DMS114 treated with DMSO at 0.1 percent for 48 hours (cell line): Measurements from ENCODE around the gene NRXN3.

Experiments used
- DNase-seq: peaks from one replicate; lab custom pipeline; 2025; ENCODE audit not compliant: unreplicated experiment; lab: John Stamatoyannopoulos, UW

The NRXN3 gene

DNA sequence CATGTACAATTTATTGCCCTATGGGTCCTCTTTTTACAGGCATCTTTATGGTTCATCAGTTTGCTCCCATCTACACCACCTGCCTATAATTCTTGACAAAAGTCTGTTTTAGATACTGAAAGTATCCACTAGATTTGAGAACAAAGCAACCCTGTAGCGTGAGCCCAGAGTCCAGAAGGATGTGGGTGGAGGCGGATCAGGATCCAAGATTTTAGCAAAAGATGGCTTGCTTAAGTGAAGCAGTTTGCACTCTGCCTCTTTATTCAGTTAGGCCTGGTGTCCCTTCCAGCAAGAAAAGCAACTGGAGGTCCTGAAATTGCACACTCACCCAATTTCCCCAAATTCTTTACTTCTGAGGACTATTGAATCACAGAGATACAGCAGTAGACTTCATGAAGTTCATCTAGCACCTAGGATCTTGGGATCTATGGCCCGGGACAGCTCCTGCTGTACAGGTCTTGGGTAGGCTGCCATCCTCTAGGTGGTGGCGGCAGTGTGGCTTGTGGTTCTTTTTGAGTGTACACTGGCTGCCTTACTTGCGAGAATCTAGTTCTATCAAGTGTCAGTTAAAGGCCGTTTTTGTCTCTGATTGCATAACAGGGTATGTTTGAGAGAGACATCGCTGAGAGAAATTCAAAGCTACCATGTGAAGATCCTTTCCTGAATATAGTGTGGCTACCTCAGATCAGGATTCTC is 873.2 kb downstream of the NRXN3 start:
- DNase-seq, result no peak

DNA sequence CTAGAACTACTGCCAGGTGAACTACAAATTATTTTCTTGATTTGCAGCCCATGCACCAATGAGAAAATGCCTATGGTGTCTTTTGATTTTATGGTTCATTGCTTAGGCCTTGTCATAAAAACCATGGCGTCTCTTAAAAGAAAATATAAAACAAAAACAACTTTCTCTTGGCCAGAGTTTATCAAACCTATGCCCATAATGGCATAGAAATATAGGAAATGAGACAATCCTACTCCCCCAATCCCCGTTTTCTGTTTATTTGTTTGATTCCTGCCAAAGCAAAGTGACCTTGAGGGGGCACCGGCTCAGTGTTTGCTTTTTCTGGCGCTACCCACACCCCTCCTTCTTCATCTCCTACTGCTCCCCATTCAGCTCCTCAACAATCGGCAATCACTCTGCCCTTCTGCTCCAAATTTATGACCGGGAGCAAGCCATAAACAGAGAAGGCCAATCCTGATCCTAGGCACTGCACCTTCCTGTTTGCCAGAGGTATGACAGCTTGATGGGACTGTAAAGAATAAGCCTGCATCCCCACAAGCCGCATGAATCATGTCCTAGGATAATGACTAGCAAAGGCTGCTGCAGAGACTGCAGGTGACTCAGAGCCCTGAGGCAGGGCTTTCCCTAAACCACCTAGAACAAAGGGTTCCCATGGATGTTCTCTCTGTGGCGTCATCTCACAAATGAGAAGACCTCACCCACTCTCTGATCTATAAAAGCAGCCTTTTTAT is 874.9 kb downstream of the NRXN3 start:
- no peak for DNase-seq

DNA sequence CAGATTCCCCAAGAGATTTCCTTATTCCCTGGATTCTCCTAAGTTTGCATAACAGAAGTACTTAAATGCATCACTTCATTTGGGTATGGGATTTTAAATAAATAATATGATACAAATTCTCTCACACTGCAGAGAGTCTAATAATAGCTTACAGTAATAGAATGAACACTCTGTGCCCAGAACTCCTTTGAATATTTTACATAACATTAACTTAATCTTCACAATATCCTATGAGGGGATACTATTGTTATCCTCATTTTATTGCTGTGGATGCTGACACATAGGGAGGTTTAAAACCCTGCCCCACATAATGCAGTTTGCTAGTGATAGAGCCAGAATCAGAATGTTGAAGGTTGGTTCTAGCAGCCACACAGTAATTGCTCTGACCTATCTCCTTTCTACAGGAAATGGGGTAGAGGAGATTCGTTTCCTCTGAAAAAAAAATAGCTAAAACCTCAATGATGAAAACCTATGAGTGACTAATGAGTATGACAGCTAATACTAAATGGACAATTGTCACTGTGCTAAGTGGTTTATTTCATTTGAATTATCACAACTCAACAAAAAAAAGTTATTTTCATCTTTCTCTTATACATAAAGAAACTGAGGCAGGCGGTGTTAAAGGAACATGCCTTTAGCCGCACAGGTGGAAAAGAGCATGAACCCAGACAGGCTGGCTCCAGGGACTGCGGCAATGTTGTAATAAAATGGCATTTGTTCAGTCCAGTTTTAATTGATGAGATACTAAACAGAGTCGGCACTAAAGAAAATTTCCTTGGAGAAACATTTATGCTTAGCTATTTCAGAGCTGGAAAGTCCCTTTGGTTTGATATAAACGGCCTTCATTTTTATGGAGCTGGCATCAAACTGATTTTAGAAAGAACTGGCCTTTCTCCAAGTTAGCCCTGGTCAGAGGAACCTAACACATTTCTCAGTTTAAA is 880.9 kb downstream of the NRXN3 start:
- DNase-seq, result no peak

DNA sequence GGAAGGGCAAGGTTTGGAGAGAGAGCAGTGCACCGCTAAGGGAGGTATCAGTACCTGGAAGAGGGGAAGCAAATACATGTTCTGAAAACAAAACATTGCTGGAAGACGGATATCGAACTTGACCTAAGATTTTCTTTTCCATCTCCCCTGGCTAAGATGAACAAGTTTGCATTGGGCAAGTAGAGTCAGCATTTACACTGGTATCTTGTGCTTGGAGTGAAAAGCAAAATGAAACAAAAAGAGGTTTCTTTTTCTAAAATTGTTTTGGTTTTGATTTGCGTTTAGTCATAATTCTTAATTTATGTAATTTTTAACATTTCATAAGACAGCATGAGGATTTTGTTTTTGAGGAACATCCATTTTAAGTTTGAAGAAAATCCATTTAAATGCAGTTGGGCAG is 881.6 kb downstream of the NRXN3 start:
- no peak for DNase-seq

DNA sequence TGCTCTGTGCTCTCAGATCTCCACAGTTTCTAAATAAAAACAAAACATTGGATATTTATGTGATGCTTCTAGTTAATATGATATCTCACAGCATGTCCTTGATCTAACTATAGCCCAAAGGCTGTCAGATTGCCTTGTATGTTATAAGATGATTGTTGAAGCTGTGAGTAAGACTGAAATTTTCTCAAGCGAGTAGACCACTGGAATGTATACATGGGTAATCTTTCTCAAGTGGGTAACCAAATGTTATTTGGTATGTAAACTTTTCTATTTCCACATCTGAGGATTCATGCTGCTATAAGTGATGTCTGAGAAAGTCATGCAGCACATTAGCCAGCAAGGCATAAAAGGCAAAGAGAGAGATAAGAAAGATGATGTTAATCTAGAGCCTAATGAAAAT is 886.7 kb downstream of the NRXN3 start:
- DNase-seq, result no peak

DNA sequence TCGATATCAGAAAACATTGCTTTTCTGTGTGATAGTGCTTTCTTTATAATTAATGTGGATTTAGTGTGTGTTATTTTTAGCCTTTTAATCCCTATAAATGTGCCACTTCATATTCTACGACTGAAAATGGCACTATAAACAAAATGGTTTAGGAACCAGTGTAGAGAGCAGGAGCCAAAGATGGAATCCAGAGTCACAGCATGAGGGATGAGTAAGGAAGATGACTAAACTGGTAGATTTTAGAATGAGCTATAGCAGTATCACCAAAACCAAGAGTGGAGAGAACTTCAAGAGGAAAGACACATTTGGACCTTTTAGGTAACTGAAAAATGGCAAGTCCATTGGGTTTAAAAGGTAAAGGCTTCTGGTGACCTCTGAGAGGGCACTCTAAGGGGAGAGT is 887.2 kb downstream of the NRXN3 start:
- no peak for DNase-seq

DNA sequence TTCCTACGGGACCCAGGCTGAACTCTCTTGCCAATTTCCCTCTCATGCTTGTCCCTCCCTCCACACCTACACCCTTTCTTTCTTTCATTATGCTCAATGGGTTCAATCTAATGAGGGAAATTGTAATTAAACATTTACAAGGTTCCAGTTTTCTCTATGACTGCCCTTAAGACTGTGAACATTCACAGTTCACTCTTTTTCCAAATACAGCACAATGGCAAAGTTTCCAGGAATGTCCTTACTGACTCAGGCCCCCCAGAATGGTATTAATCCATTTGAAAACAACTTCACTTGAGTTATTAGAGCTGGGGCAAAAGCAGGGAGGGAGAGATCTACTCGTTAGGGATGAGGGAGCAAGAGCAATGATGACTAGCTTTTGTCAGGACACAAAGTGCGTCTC is 892.1 kb downstream of the NRXN3 start:
- no peak for DNase-seq

DNA sequence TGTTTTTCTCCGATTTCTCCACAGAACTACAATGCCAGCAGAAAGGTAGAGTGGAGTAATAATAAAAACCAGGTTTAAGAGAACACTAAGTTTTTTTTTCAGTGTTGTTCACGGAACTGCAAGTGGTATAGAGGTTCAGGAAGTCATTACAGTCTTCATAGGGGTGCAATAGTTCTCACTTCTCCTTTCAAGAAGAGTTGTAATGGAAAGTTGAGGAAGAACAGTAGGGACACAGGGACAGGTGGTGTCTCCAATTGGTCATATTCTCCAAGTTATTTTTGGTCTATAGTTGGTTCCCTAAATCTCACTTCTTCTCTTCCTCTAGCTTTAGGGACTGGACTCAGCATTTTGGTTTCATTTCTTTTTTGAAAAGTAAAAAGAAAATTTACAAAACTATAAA is 894.0 kb downstream of the NRXN3 start:
- DNase-seq, result no peak

DNA sequence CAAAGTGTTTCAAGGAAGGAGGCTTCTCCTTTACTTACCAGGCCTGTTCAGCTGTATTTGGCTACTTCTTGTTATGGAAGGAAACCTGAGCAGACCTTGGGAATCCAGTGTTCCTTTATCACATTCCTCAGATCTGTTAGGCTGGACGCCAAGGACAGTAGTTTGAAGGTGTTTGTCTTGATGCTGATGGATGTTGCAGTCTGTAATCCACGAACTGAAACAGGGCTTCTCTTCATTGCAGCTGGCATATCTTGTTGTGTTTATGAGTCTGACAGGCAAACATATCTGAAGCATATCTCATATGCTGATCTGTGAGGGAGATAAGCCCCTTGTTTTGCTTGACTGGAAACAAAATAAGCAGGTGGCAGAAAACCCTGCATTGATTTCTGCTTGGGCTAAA is 904.3 kb downstream of the NRXN3 start:
- no peak for DNase-seq

DNA sequence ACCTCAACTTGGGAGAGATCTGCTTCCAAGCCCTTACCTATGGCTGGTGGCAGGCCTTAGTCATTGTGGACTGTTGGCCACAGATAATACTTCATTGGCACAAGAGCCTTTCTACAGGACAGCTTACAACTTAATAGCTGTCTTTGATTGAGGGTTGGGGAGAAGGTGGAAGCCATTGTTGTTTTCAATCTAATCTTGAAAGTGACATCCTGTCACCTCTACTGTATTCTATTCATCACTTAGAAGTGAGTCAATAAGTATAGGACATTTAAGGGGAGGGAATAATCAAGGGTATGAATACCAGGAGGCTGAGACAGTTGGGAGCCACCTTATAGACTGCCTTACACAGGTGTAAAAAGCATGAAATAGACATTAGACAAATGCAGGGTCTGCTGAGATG is 906.3 kb downstream of the NRXN3 start:
- no peak for DNase-seq

DNA sequence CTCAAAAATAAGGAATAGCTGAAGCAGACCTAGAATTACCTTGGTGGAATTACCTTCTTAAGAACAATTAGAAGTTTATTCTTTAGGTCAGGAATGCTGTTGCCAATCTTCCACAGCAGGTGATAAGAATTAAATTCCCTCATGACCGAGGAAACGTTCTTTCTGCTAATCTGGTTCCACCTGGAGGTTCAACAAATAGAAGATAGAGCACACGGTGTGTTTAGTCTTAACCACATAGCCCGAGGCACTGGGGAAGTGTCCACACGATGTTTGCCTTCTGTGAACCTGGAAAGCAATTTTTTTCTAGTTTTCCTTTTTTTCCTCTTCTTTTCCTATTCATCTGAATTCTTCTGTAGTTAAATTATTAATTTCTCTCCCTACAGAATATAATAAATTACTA is 906.9 kb downstream of the NRXN3 start:
- no peak for DNase-seq

DNA sequence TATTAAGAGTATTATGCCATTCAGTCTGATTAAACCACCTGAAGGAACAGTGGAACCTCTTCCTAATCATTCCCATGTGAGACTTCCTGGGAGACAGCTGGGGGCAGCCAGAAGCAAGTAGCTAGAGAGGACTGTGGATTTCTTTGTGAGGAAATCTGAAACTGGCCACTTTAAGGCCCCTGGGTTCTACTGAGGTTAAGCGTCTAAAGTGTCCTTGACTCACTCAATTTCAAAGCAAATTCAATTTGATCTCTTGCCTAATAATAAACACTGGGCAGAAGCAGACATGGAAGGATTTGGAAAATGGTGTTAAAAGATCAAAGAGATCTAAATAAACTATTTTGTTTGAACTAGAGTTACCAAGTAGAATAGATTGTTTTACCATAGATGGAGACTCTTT is 909.9 kb downstream of the NRXN3 start:
- DNase-seq, result no peak

DNA sequence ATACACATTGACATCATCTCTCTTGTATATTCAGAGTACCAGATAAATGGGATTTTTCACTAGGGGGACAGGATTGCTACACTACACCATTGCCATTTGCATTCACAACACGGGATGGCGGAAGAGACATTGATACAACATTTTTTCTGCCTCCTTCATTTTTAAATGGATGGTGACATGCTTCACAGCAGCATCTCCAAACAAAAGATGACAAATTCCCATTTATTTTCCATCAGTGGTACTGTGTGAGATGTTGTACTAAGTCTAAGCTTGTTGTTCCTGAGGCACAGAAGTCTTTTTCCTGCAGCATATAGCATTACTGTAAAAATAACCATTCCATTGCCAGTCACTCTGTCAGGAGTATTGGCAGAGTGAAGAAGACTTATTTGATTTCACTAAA is 912.7 kb downstream of the NRXN3 start:
- no peak for DNase-seq

DNA sequence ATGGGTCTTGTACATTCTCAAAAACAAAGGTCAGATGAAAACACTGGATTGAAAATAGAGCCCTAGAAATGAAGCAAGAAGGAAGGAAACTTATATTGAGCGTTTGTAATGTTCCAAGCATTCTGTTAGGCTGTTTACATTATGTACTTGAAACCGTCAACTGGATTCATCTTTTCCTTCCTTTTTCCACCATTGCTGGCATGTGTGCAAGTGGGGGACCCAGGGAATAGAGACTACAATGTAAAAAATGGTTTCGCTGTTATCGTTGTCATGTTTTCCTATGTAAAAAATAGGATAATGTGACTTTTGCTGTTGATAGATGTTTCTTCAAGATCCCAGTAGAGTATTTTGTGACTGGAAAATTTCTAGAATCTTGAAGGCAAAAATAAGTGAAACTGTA is 913.2 kb downstream of the NRXN3 start:
- DNase-seq, result no peak

DNA sequence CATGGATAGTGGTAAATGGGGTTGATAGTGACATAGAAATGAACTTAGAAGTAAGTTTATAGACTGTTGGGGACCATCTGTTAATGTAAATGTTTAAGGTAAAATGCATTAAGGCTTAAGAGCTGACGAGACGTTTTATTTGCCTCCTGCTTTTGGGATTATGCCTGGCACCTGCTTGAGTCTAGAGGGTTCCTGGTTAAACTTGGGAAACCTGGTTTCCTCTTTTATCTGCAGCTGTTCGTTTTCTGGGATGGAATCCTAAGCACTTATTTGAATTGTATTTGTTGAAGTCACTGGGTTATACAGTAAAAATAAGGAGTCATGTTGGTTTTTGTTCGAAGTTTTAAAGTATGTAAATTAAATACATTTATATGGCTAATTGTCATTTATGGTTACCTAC is 914.7 kb downstream of the NRXN3 start:
- no peak for DNase-seq

DNA sequence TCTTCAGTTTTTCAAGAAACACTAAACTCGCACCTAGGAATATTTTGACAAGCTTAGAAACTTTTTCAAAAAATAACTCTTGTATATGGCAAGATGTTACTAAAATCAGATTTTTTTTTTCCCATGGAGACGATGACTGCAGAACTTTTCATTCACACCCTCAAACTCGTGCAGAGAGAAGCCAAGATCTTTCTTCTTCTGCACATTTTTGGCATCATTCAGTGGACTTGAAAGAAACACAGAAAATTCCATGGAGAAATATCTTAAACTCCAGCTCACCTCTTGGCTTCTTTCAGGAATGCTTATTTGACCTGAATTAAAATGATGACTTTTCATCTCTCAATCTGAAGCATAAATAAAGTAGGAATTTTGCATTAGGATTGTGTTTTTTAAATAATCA is 919.4 kb downstream of the NRXN3 start:
- no peak for DNase-seq

DNA sequence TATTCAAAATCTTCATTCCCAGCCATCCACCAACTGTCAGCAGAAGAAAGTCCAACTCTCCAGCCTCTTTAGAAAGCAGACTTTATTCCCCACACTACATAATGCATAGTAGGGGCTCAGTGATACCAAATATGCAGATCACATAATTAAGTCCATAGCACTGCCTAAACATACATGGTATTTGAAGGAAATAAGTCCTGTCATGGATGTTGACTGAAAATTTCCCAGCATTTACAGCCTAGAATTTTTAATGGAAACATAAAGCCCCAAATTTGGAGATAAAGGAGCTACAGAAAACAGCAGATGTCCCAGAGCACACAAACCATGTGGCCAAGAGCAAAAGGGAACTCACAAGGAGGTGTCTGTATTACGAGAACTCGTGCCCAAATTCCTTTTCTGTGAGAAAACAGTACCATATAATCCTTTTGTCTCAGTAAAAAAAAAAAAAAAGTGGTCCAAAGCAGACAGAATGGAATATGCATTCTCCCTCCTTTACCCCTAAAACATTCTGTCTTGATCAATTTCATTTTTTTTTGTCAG is 920.5 kb downstream of the NRXN3 start:
- no peak for DNase-seq

DNA sequence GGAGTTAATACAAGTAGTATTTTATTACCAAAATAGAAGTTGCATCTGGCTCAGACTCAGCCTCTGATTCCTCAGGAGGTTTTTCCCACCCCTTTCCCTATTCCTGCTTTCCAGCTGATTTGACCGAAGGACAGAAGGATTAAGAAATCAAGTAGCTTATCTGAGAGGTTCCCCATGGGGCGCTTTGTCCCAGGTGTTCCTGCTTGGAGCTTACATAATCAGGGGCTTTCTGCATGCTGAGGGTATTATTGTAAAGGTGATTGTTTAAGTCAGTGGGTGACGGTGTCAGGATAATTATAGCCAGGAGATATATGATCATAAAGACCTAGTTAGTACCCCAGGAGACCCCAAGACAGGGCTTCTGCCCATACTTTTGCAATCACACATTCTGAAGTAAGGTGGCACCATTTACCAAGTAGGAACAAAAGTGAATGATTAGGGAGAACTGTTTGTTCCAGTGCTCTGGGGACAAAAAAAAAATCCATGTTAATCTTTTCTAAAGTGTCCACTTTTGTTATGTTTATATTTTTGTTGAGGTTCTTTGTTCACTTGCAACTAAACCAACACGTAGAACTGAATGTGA is 921.3 kb downstream of the NRXN3 start:
- no peak for DNase-seq

DNA sequence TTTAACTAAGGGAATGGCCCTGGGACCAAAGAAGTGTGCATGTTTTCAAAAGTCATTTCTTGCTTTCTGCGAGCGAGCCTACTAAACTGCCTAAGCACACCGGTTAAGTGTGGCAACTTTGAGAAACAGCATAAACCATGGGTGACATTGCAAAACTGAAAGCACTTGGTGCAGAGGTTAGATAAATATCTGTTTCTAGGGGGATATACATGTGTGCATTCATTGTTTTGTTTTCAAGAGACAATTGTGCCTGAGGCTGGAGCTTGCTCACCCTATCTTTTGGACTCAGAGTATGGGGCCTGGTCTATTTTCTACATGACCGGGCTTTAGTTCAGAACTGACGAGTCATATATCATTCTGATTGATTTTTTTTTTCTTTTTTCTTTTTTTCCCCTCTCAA is 923.4 kb downstream of the NRXN3 start:
- no peak for DNase-seq

DNA sequence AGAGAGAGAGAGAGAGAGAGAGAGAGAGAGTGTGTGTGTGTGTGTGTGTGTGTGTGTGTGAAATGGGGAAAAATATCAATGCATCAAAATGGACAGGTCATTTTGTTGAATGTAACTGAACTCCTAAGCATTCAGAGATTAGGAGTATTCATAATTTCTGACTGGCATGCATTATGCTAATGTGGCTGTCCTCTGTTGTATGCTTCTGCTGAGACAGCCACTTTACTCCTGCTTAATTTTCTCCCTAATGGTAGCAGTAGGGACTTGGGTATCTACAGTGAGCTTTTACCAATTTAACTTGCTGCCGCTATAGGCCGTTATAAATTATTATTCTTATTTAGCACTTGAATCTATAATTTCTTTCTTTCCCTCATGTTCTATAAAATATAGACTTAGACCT is 924.8 kb downstream of the NRXN3 start:
- no peak for DNase-seq

DNA sequence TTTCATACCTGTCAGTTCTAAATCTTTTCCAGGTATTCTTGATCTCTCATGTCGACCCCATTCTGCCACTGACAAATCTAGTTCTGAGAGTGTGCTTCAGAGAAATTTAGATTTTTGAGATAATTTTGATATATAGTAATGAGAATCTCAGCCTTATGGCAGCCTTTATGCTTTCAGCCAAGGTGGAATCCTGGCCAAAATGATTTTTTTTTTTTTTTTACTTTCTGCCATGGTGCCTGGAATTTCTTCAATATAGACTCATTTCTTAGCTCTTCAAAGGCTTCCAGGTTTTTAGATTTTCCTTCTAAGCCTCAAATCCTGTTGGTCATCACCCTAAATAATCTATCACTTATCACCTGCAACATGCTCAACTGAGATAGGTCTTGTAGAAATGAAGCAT is 926.6 kb downstream of the NRXN3 start:
- DNase-seq, result no peak
